GM23248 (cell line): ENCODE results near the gene PCED1B. TPM values are rescaled to one million over a fixed set of nuclear protein-coding genes. Genes with fewer than 3 reads are reported as not detected.

Experiments used
- DNase-seq: peaks from one replicate; pipeline ENCODE4 v3.0.0-alpha.2; 2015
- H2AFZ ChIP-seq: fragments of 200-600 bp; sonication (generic); 2 replicates; pipeline ENCODE4 v1.6.1; 2016; ENCODE audit warnings: antibody characterized with exemption
- H3F3A ChIP-seq: fragments of 200-600 bp; sonication (generic); 2 replicates; pipeline ENCODE4 v1.6.1; 2016; ENCODE audit warnings: mild to moderate bottlenecking, antibody characterized with exemption, mixed run types; ENCODE audit not compliant: insufficient read depth
- H3K27ac ChIP-seq: fragments of 200-600 bp; sonication (generic); 2 replicates; pipeline ENCODE4 v1.5.1; 2016; ENCODE audit warnings: mild to moderate bottlenecking
- H3K27me3 ChIP-seq: fragments of 200-600 bp; sonication (generic); replicated peaks from 2 replicates; pipeline ENCODE4 v1.6.1; 2016; ENCODE audit warnings: mild to moderate bottlenecking; ENCODE audit not compliant: insufficient read depth
- H3K36me3 ChIP-seq: fragments of 200-600 bp; sonication (generic); 2 replicates; pipeline ENCODE4 v1.6.1; 2016; ENCODE audit warnings: low read depth, mild to moderate bottlenecking
- H3K4me1 ChIP-seq: fragments of 200-600 bp; sonication (generic); 2 replicates; pipeline ENCODE4 v1.6.1; 2016; ENCODE audit warnings: mild to moderate bottlenecking; ENCODE audit not compliant: insufficient read depth
- H3K4me2 ChIP-seq: fragments of 200-600 bp; sonication (generic); one replicate; pipeline ENCODE4 v1.6.1; 2016; ENCODE audit warnings: mild to moderate bottlenecking; ENCODE audit not compliant: unreplicated experiment
- H3K4me3 ChIP-seq: fragments of 200-600 bp; sonication (generic); 2 replicates; pipeline ENCODE4 v1.5.1; 2016; ENCODE audit warnings: mild to moderate bottlenecking
- H3K79me2 ChIP-seq: fragments of 200-600 bp; sonication (generic); 2 replicates; pipeline ENCODE4 v1.6.1; 2016; ENCODE audit warnings: mild to moderate bottlenecking; ENCODE audit not compliant: insufficient read depth
- H3K9ac ChIP-seq: fragments of 200-600 bp; sonication (generic); 2 replicates; pipeline ENCODE4 v1.6.1; 2016; ENCODE audit warnings: mild to moderate bottlenecking
- H3K9me2 ChIP-seq: fragments of 200-600 bp; sonication (generic); 2 replicates; pipeline ENCODE4 v1.6.1; 2016; ENCODE audit warnings: mixed run types, mild to moderate bottlenecking, moderate library complexity; ENCODE audit not compliant: insufficient read depth
- H3K9me3 ChIP-seq: fragments of 200-600 bp; sonication (generic); one replicate; pipeline ENCODE4 v1.6.1; 2017; ENCODE audit warnings: low read depth
- H4K20me1 ChIP-seq: fragments of 200-600 bp; sonication (generic); 2 replicates; pipeline ENCODE4 v1.6.0; 2016; ENCODE audit not compliant: insufficient read depth
- EZH2 ChIP-seq: fragments of 200-600 bp; sonication (generic); IDR thresholded peaks from 2 replicates; pipeline ENCODE4 v1.6.1; 2018; ENCODE audit warnings: antibody characterized with exemption, mild to moderate bottlenecking; ENCODE audit not compliant: insufficient read depth, poor library complexity, severe bottlenecking
- EZH2phosphoT487 ChIP-seq: fragments of 200-600 bp; sonication (generic); IDR thresholded peaks from 2 replicates; pipeline ENCODE4 v1.6.1; 2018; ENCODE audit warnings: antibody characterized with exemption, moderate library complexity, mild to moderate bottlenecking, low read depth; ENCODE audit not compliant: insufficient read depth
- WGBS, 2 experiments: methylation state at CpG; one replicate each; pipeline ENCODE4 v1.1.6; 2015 to 2017; ENCODE audit warnings: low lambda C conversion rate in 2 of 2, low coverage in 1 of 2; ENCODE audit errors: missing lambda C conversion rate in 2 of 2; 5-methylcytosine and 5-hydroxymethylcytosine counted together
- in situ Hi-C: fragments of 300-500 bp; cut with MboI; formaldehyde crosslinking; loops from 2 replicates; pipeline ENCODE4 v1.15.0; 2020
- polyA plus RNA-seq: library from polyadenylated mRNA; unstranded; fragments of >200 nt; fragmentation: Nextera tagmentation; extraction: Ambion mirVana; gene quantifications from 2 replicates; pipeline ENCODE4 v1.2.1, GENCODE V29; 2016
- total RNA-seq: library from RNA; depleted of rRNA; stranded (reverse); fragments of >200 nt; shearing (Covaris generic); gene quantifications from 2 replicates; pipeline ENCODE4 v1.2.3, GENCODE V29; 2014

Gene PCED1B
- total and polyA plus RNA-seq, 2 experiments from 2014 or later, result 3.5 to 3.6 TPM

- Histone ChIP-seq H4K20me1 (no peaks in the 10 kb centered on the region), H3K27ac (no peak overlapping the region), H3K27me3 (no peaks in the 10 kb centered on the region), H2AFZ (no peak overlapping the region), H3K4me1 (peaks cover 7% of the 10 kb centered on the region), H3K9ac (no peak overlapping the region), H3K79me2 (no peaks in the 10 kb centered on the region), H3K36me3 (no peaks in the 10 kb centered on the region), H3K4me2 (no peak overlapping the region), H3F3A (0 out of 2 replicates have a peak, but pooled peaks cover 3% of the 10 kb centered on the region), H3K4me3 (no peak overlapping the region), H3K9me2 (no peaks in the 10 kb centered on the region), H3K9me3 (no peaks in the 10 kb centered on the region)
- DNase-seq, result no peak
- in situ Hi-C loops, result no loop called here
- TF ChIP-seq EZH2, result no peak
- TF ChIP-seq EZH2phosphoT487, result no peak
- 82 to 91% methylated on average over 7 of the region's 7 CpGs for WGBS, 2 experiments
Observed at GRCh38 chr12:47231456-47231855, 152.0 kb downstream of the PCED1B start.

- TF ChIP-seq EZH2phosphoT487 (no peak), EZH2 (no peak)
- no peaks in the 10 kb centered on the region for H3K9me2 ChIP-seq
- no peaks in the 10 kb centered on the region for H3K27me3 ChIP-seq
- peaks cover 34% of the 10 kb centered on the region for H3K4me1 ChIP-seq
- no peak overlapping the region for H2AFZ ChIP-seq
- in situ Hi-C loops, result no loop called here
- 96 to 98% methylated on average over 14 of the region's 14 CpGs for WGBS, 2 experiments
- no peak overlapping the region for H3K4me2 ChIP-seq
- no peaks in the 10 kb centered on the region for H3K36me3 ChIP-seq
- no peak overlapping the region for H3K9ac ChIP-seq
- H4K20me1 ChIP-seq, result no peaks in the 10 kb centered on the region
- H3F3A ChIP-seq, result peaks cover 27% of the 10 kb centered on the region; the same call in 1 of the 2 replicates
- DNase-seq, result no peak
- H3K79me2 ChIP-seq, result no peaks in the 10 kb centered on the region
- no peak overlapping the region for H3K4me3 ChIP-seq
- H3K9me3 ChIP-seq, result no peaks in the 10 kb centered on the region
- H3K27ac ChIP-seq, result no peak overlapping the region
Observed at GRCh38 chr12:47234576-47235141, 155.2 kb downstream of the PCED1B start.

- Histone ChIP-seq H3K36me3 (no peaks in the 10 kb centered on the region), H2AFZ (no peak overlapping the region), H3K27me3 (no peaks in the 10 kb centered on the region), H4K20me1 (no peaks in the 10 kb centered on the region), H3K9me2 (no peaks in the 10 kb centered on the region), H3F3A (peaks cover 27% of the 10 kb centered on the region; the same call in 1 of the 2 replicates), H3K9ac (no peak overlapping the region), H3K4me1 (peaks cover 34% of the 10 kb centered on the region), H3K27ac (no peak overlapping the region), H3K79me2 (no peaks in the 10 kb centered on the region), H3K9me3 (no peaks in the 10 kb centered on the region), H3K4me3 (no peak overlapping the region), H3K4me2 (no peak overlapping the region)
- TF ChIP-seq EZH2phosphoT487 (no peak), EZH2 (no peak)
- WGBS, 2 experiments, result 94 to 96% methylated on average over 29 to 48 of the region's 48 CpGs
- no peak for DNase-seq
- in situ Hi-C loops, result no loop called here
Observed at GRCh38 chr12:47235258-47236040, 156.0 kb downstream of the PCED1B start.

- Histone ChIP-seq H3K27ac (peak overlapping the region; percentile 45), H3K79me2 (no peaks in the 10 kb centered on the region), H3K4me2 (peak overlapping the region; percentile 33), H2AFZ (peak overlapping the region; percentile 35; the same call in 1 of the 2 replicates), H3K27me3 (no peaks in the 10 kb centered on the region), H3K9ac (no peak overlapping the region), H3K9me3 (no peaks in the 10 kb centered on the region), H3K4me3 (no peak overlapping the region), H3K9me2 (no peaks in the 10 kb centered on the region), H3K36me3 (no peaks in the 10 kb centered on the region), H3K4me1 (peaks cover 34% of the 10 kb centered on the region), H3F3A (peaks cover 27% of the 10 kb centered on the region; the same call in 1 of the 2 replicates), H4K20me1 (no peaks in the 10 kb centered on the region)
- DNase-seq, result peak; percentile 89
- in situ Hi-C loops, result no loop called here
- TF ChIP-seq EZH2 (no peak), EZH2phosphoT487 (no peak)
- WGBS, 2 experiments, result 69 to 72% methylated on average over 13 of the region's 13 CpGs
Observed at GRCh38 chr12:47236109-47236714, 156.8 kb downstream of the PCED1B start.
